K562 (cell line): ENCODE results near the gene SEC16A. TPM values are rescaled to one million over a fixed set of nuclear protein-coding genes. Genes with fewer than 3 reads are reported as not detected.

Experiments used
- BCL6 ChIP-seq: fragments of 250-450 bp; sonication (Bioruptor Pico); IDR thresholded peaks from 2 replicates; pipeline ENCODE4 v1.4.0; 2020
- CREM ChIP-seq: IDR thresholded peaks from 2 replicates; pipeline ENCODE4 v1.6.1; 2014; ENCODE audit warnings: antibody characterized with exemption, low read depth
- DPF2 ChIP-seq: fragments of 450-650 bp; IDR thresholded peaks from 2 replicates; pipeline ENCODE4 v1.6.1; 2016
- MAFK ChIP-seq: IDR thresholded peaks from 2 replicates; pipeline ENCODE4 v1.6.1; 2011; ENCODE audit warnings: low read length, improper control_type of control experiment
- MAZ ChIP-seq, 2 experiments: fragments of 450-650 bp in 1 of 2; sonication (generic) in 1 of 2; formaldehyde crosslinking; IDR thresholded peaks in 1 of 2; conservative IDR thresholded peaks in 1 of 2; 2 replicates each; pipeline versions ENCODE4 v1.4.0 to v1.5.0; 2020; ENCODE audit warnings: mild to moderate bottlenecking in 1 of 2, missing genetic modification reagents in 1 of 2
- NFIC ChIP-seq: fragments of 450-650 bp; IDR thresholded peaks from 2 replicates; pipeline ENCODE4 v1.6.1; 2017; ENCODE audit warnings: mild to moderate bottlenecking, inconsistent platforms
- SMAD3 ChIP-seq: fragments of 450-650 bp; formaldehyde crosslinking; conservative IDR thresholded peaks from 2 replicates; pipeline ENCODE4 v1.4.0; 2020; ENCODE audit warnings: mild to moderate bottlenecking
- ZFP30 ChIP-seq: fragments of 250-450 bp; sonication (Bioruptor Pico); IDR thresholded peaks from 2 replicates; pipeline ENCODE4 v1.8.0; 2022; ENCODE audit warnings: moderate library complexity, mild to moderate bottlenecking, inconsistent platforms, borderline replicate concordance
- ZNF586 ChIP-seq: fragments of 450-650 bp; formaldehyde crosslinking; conservative IDR thresholded peaks from 2 replicates; pipeline ENCODE4 v1.4.0; 2020; ENCODE audit warnings: mild to moderate bottlenecking, moderate library complexity
- polyA plus RNA-seq, 8 experiments: library from polyadenylated mRNA; depleted of rRNA in 4 of 8; stranded (reverse) in 5 of 8; unstranded in 3 of 8; fragments of >200 nt; fragmentation: Nextera tagmentation in 2 of 8; fragmentation: Illumina TruSeq in 1 of 8; extraction: Ambion mirVana in 2 of 8; extraction: Trizol in 1 of 8; gene quantifications; 2 replicates each; pipeline versions ENCODE4 v1.2.1 to v1.2.3, GENCODE V29; 2011 to 2014; ENCODE audit warnings: inconsistent platforms in 1 of 8, missing spikeins in 1 of 8
- total RNA-seq, 7 experiments: library from RNA; depleted of rRNA in 6 of 7; stranded (reverse); fragments of >200 nt in 6 of 7; fragmentation: Illumina TruSeq in 2 of 7; extraction: Trizol in 2 of 7; gene quantifications; 2 replicates each; pipeline versions ENCODE4 v1.2.1 to v1.2.3, GENCODE V29; 2011 to 2021; ENCODE audit warnings: low replicate concordance in 1 of 7
- TF ChIP-seq, protein P1 (sequence below): sonication (generic); formaldehyde crosslinking; IDR thresholded peaks from 2 replicates; pipeline ENCODE4 v1.8.0; 2022; ENCODE audit warnings: missing genetic modification reagents, mild to moderate bottlenecking, borderline replicate concordance
- TF ChIP-seq, protein P2 (sequence below): fragments of 250-450 bp; sonication (Bioruptor Pico); IDR thresholded peaks from 2 replicates; pipeline ENCODE4 v1.5.0; 2021
- TF ChIP-seq, protein P3 (sequence below): sonication (generic); formaldehyde crosslinking; IDR thresholded peaks from 2 replicates; pipeline ENCODE4 v1.8.0; 2022; ENCODE audit warnings: mild to moderate bottlenecking, missing genetic modification reagents, borderline replicate concordance
- TF ChIP-seq, protein P4 (sequence below), 2 experiments: fragments of 200-800 bp in 1 of 2; sonication (Bioruptor generic) in 1 of 2; sonication (generic) in 1 of 2; formaldehyde crosslinking in 1 of 2; IDR thresholded peaks in 1 of 2; conservative IDR thresholded peaks in 1 of 2; 2 replicates each; pipeline versions ENCODE4 v1.5.0 to v1.6.1; 2016 to 2020; ENCODE audit warnings: missing compliant biosample characterization in 1 of 2, missing genetic modification characterization in 1 of 2, missing genetic modification reagents in 1 of 2
- TF ChIP-seq, protein P5 (sequence below): IDR thresholded peaks from 2 replicates; pipeline ENCODE4 v1.6.1; 2011; ENCODE audit not compliant: insufficient read length; ENCODE audit errors: extremely low read depth
- TF ChIP-seq, protein P6 (sequence below): fragments of 250-450 bp; sonication (Bioruptor Pico); IDR thresholded peaks from 2 replicates; pipeline ENCODE4 v1.9.0; 2021; ENCODE audit warnings: mild to moderate bottlenecking, inconsistent platforms

Gene SEC16A
- total and polyA plus RNA-seq, 9 of the 15 experiments (the other 6 are each of a cell fraction or from before 2014, with no cell fraction given) = 8.3 to 62.8 (median 14.0) TPM

DNA sequence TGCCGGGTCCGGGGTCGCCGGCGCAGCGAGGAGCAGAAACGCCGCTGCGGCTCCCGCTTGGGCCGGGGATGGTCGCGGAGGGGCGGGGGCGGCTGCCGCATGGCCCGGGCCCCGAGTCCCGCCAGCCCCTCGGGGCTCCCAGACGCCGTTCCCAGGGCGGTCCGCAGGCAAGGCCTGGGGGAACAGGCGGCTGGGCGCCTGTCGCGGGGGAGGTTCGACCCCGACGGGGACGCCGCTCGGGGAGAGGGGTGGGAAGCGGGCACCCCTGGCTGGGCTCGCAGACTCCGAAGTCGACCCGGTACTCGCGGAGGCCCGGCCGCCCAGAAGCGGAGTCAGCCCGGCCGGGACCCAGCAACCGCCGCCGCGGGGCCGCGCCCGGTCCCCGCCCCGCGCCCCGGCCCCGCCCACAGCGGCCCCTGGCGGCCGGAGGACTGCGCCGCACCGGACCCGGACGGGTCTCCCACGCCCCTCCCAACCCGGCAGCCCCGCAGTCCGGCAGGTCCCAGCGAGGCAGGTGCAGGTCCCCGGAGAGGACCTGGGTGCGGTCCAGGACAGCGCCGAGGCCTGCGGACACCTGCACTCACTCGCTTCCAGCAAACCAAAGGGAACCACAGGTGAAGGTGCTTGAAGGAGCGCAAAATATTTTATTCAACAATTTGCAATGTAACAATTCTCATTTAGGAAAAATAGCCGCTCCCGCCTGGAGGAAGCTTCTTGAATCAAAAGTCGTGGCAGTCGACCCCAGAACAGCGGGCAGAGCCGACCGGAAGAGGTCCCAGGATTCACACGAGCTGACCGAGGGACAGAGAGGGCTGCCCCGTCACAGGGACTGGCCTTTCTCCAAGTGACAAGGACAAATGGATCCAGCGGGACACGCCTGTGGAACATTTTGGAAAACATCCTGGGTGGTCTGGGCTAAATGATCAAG, 43.1 kb downstream of the SEC16A start, which contains the start of gene INPP5E (continued):
- TF ChIP-seq, protein P1, sequence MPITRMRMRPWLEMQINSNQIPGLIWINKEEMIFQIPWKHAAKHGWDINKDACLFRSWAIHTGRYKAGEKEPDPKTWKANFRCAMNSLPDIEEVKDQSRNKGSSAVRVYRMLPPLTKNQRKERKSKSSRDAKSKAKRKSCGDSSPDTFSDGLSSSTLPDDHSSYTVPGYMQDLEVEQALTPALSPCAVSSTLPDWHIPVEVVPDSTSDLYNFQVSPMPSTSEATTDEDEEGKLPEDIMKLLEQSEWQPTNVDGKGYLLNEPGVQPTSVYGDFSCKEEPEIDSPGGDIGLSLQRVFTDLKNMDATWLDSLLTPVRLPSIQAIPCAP (CRISPR knock-in tag) = no peak
- TF ChIP-seq SMAD3 (no peak), DPF2 (no peak), MAZ (CRISPR knock-in tag; conservative IDR thresholded peaks at IDR 0.05 in 1 of 2, IDR thresholded peaks at IDR 0.05 in 1 of 2) (0 out of 4 replicates have a peak, but pooled peaks have one; percentile 7 to 52), MAFK (no peak), ZNF586 (no peak), ZFP30 (CRISPR knock-in tag) (no peak), BCL6 (CRISPR knock-in tag) (no peak), NFIC (no peak), CREM (0 out of 2 replicates have a peak, but pooled peaks have one; percentile 6)
- TF ChIP-seq, protein P2, sequence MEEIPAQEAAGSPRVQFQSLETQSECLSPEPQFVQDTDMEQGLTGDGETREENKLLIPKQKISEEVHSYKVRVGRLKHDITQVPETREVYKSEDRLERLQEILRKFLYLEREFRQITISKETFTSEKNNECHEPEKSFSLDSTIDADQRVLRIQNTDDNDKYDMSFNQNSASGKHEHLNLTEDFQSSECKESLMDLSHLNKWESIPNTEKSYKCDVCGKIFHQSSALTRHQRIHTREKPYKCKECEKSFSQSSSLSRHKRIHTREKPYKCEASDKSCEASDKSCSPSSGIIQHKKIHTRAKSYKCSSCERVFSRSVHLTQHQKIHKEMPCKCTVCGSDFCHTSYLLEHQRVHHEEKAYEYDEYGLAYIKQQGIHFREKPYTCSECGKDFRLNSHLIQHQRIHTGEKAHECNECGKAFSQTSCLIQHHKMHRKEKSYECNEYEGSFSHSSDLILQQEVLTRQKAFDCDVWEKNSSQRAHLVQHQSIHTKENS (CRISPR knock-in tag) = no peak
- TF ChIP-seq, protein P3, sequence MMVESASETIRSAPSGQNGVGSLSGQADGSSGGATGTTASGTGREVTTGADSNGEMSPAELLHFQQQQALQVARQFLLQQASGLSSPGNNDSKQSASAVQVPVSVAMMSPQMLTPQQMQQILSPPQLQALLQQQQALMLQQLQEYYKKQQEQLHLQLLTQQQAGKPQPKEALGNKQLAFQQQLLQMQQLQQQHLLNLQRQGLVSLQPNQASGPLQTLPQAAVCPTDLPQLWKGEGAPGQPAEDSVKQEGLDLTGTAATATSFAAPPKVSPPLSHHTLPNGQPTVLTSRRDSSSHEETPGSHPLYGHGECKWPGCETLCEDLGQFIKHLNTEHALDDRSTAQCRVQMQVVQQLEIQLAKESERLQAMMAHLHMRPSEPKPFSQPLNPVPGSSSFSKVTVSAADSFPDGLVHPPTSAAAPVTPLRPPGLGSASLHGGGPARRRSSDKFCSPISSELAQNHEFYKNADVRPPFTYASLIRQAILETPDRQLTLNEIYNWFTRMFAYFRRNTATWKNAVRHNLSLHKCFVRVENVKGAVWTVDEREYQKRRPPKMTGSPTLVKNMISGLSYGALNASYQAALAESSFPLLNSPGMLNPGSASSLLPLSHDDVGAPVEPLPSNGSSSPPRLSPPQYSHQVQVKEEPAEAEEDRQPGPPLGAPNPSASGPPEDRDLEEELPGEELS (CRISPR knock-in tag) = peak; percentile 72; the same call in 1 of the 2 replicates
- TF ChIP-seq, protein P4, sequence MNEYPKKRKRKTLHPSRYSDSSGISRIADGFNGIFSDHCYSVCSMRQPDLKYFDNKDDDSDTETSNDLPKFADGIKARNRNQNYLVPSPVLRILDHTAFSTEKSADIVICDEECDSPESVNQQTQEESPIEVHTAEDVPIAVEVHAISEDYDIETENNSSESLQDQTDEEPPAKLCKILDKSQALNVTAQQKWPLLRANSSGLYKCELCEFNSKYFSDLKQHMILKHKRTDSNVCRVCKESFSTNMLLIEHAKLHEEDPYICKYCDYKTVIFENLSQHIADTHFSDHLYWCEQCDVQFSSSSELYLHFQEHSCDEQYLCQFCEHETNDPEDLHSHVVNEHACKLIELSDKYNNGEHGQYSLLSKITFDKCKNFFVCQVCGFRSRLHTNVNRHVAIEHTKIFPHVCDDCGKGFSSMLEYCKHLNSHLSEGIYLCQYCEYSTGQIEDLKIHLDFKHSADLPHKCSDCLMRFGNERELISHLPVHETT (CRISPR knock-in tag; conservative IDR thresholded peaks at IDR 0.05 in 1 of 2, IDR thresholded peaks at IDR 0.05 in 1 of 2) = 0 out of 4 replicates have a peak, but pooled peaks of 1 of the 2 experiments have one; percentile 40
- TF ChIP-seq, protein P5, sequence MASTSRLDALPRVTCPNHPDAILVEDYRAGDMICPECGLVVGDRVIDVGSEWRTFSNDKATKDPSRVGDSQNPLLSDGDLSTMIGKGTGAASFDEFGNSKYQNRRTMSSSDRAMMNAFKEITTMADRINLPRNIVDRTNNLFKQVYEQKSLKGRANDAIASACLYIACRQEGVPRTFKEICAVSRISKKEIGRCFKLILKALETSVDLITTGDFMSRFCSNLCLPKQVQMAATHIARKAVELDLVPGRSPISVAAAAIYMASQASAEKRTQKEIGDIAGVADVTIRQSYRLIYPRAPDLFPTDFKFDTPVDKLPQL = no peak
- TF ChIP-seq, protein P6, sequence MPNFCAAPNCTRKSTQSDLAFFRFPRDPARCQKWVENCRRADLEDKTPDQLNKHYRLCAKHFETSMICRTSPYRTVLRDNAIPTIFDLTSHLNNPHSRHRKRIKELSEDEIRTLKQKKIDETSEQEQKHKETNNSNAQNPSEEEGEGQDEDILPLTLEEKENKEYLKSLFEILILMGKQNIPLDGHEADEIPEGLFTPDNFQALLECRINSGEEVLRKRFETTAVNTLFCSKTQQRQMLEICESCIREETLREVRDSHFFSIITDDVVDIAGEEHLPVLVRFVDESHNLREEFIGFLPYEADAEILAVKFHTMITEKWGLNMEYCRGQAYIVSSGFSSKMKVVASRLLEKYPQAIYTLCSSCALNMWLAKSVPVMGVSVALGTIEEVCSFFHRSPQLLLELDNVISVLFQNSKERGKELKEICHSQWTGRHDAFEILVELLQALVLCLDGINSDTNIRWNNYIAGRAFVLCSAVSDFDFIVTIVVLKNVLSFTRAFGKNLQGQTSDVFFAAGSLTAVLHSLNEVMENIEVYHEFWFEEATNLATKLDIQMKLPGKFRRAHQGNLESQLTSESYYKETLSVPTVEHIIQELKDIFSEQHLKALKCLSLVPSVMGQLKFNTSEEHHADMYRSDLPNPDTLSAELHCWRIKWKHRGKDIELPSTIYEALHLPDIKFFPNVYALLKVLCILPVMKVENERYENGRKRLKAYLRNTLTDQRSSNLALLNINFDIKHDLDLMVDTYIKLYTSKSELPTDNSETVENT = peak; percentile 99
